NT2/D1 (cell line): ENCODE measurements around the gene ERCC1.

Experiments used
- DNase-seq: peaks from one replicate; pipeline ENCODE4 v3.0.0-alpha.2; 2011; ENCODE audit warnings: low read depth, low spot score
- H3K27me3 ChIP-seq: 2 replicates; pipeline ENCODE4 v1.6.0; 2011; ENCODE audit warnings: mild to moderate bottlenecking; ENCODE audit not compliant: insufficient read length, insufficient read depth
- H3K36me3 ChIP-seq: 2 replicates; pipeline ENCODE4 v1.6.1; 2011; ENCODE audit warnings: mild to moderate bottlenecking, low read length, mixed read lengths; ENCODE audit not compliant: insufficient read depth, insufficient read length
- H3K4me1 ChIP-seq: 2 replicates; pipeline ENCODE4 v1.5.1; 2011; ENCODE audit not compliant: insufficient read depth, insufficient read length
- H3K4me3 ChIP-seq: 2 replicates; pipeline ENCODE4 v1.5.1; 2011; ENCODE audit warnings: low read depth; ENCODE audit not compliant: insufficient read length
- H3K9ac ChIP-seq: 2 replicates; pipeline ENCODE4 v1.6.0; 2011; ENCODE audit warnings: low read depth; ENCODE audit not compliant: insufficient read length
- H3K9me3 ChIP-seq: 2 replicates; pipeline ENCODE4 v1.5.1; 2011; ENCODE audit warnings: mild to moderate bottlenecking, low read length; ENCODE audit not compliant: insufficient read depth
- SUZ12 ChIP-seq: IDR thresholded peaks from 2 replicates; pipeline ENCODE4 v1.6.1; 2011; ENCODE audit not compliant: insufficient read length, insufficient read depth; ENCODE audit errors: extremely low read depth
- YY1 ChIP-seq: IDR thresholded peaks from 2 replicates; pipeline ENCODE4 v1.6.1; 2011; ENCODE audit not compliant: insufficient read length, insufficient read depth
- ZNF274 ChIP-seq: IDR thresholded peaks from 2 replicates; pipeline ENCODE4 v1.6.1; 2011; ENCODE audit warnings: mild to moderate bottlenecking, low read depth, low read length

The ERCC1 gene

GRCh38 chr19:45469945-45470761, 46.4 kb upstream of the ERCC1 start:
- H3K27me3 ChIP-seq: no peaks in the 10 kb centered on the region
- peaks cover 13% of the 10 kb centered on the region for H3K4me1 ChIP-seq
- no peak for TF ChIP-seq SUZ12
- no peak for TF ChIP-seq ZNF274
- no peak for TF ChIP-seq YY1
- H3K4me3 ChIP-seq: peak overlapping the region; percentile 62
- no peak overlapping the region for H3K9ac ChIP-seq
- no peaks in the 10 kb centered on the region for H3K36me3 ChIP-seq
- no peaks in the 10 kb centered on the region for H3K9me3 ChIP-seq
- no peak for DNase-seq

GRCh38 chr19:45469132-45469944, 45.6 kb upstream of the ERCC1 start:
- Histone ChIP-seq H3K36me3 (no peaks in the 10 kb centered on the region), H3K27me3 (no peaks in the 10 kb centered on the region), H3K9me3 (no peaks in the 10 kb centered on the region), H3K9ac (peak overlapping the region; percentile 88), H3K4me1 (peaks cover 13% of the 10 kb centered on the region), H3K4me3 (peak overlapping the region; percentile 68)
- no peak for DNase-seq
- TF ChIP-seq SUZ12: no peak
- TF ChIP-seq YY1: no peak
- no peak for TF ChIP-seq ZNF274

- TF ChIP-seq ZNF274: no peak
- no peak for TF ChIP-seq SUZ12
- TF ChIP-seq YY1: no peak
These were observed 45.0 kb upstream of the ERCC1 start for GRCh38 chr19:45468803-45469131.

GRCh38 chr19:45468159-45468651, 44.5 kb upstream of the ERCC1 start:
- H3K9me3 ChIP-seq: no peaks in the 10 kb centered on the region
- peaks cover 10% of the 10 kb centered on the region for H3K4me1 ChIP-seq
- DNase-seq: no peak
- H3K27me3 ChIP-seq: no peaks in the 10 kb centered on the region
- TF ChIP-seq SUZ12 (no peak), YY1 (no peak), ZNF274 (no peak)
- peak overlapping the region; percentile 68 for H3K4me3 ChIP-seq
- peak overlapping the region; percentile 88 for H3K9ac ChIP-seq
- H3K36me3 ChIP-seq: no peaks in the 10 kb centered on the region

More at GRCh38 chr19:45468803-45469131, 45.0 kb upstream of the ERCC1 start:
- Histone ChIP-seq H3K4me3 (peak overlapping the region; percentile 68), H3K36me3 (no peaks in the 10 kb centered on the region), H3K9ac (peak overlapping the region; percentile 88), H3K9me3 (no peaks in the 10 kb centered on the region), H3K4me1 (peaks cover 11% of the 10 kb centered on the region), H3K27me3 (no peaks in the 10 kb centered on the region)
- no peak for DNase-seq

GRCh38 chr19:45467456-45468158, 43.9 kb upstream of the ERCC1 start, which contains the start of gene FOSB:
TSS of gene FOSB (plus strand) at chr19:45467996. CDS start at chr19:45468587, 591 bp downstream.
- DNase-seq: no peak
- no peak for TF ChIP-seq YY1
- no peak for TF ChIP-seq SUZ12
- no peak for TF ChIP-seq ZNF274

GRCh38 chr19:45467115-45467455, 43.4 kb upstream of the ERCC1 start:
- H3K36me3 ChIP-seq: no peaks in the 10 kb centered on the region
- H3K4me1 ChIP-seq: peaks cover 10% of the 10 kb centered on the region
- peak overlapping the region; percentile 37 for H3K4me3 ChIP-seq
- DNase-seq: no peak
- TF ChIP-seq YY1: no peak
- no peak for TF ChIP-seq ZNF274
- no peak for TF ChIP-seq SUZ12
- H3K9ac ChIP-seq: peak overlapping the region; percentile 44
- H3K9me3 ChIP-seq: no peaks in the 10 kb centered on the region
- no peaks in the 10 kb centered on the region for H3K27me3 ChIP-seq

More at GRCh38 chr19:45467456-45468158, 43.9 kb upstream of the ERCC1 start, which contains the start of gene FOSB:
- H3K4me3 ChIP-seq: peak within 1 kb of the TSS; percentile 68
- H3K4me1 ChIP-seq: peaks cover 10% of the 10 kb centered on the region
- no peaks in the 10 kb centered on the region for H3K9me3 ChIP-seq
- H3K9ac ChIP-seq: peak within 1 kb of the TSS; percentile 88
- H3K36me3 ChIP-seq: no peaks in the 10 kb centered on the region
- H3K27me3 ChIP-seq: no peaks in the 10 kb centered on the region

- no peak for DNase-seq
- TF ChIP-seq SUZ12: no peak
- no peak for TF ChIP-seq ZNF274
- no peak for TF ChIP-seq YY1
- H3K4me1 ChIP-seq: peaks cover 4% of the 10 kb centered on the region
- H3K9me3 ChIP-seq: no peaks in the 10 kb centered on the region
- no peaks in the 10 kb centered on the region for H3K36me3 ChIP-seq
- no peak overlapping the region for H3K4me3 ChIP-seq
- no peaks in the 10 kb centered on the region for H3K27me3 ChIP-seq
- H3K9ac ChIP-seq: peak overlapping the region; percentile 0
These were observed 41.2 kb upstream of the ERCC1 start for GRCh38 chr19:45464852-45465441.
